Spleen (tissue), 7 donors: ENCODE results near the gene CDK14.

Experiments used
- POLR2A ChIP-seq, 3 donors: fragments of 450-650 bp; IDR thresholded peaks; one replicate each; pipeline ENCODE4 v1.5.1; 2017; ENCODE audit warnings: antibody characterized with exemption in 3 of 3, mild to moderate bottlenecking in 1 of 3
- TF ChIP-seq, protein P1 (sequence below), 11 experiments: fragments of 200-600 bp in 7 of 11; fragments of 450-650 bp in 4 of 11; sonication (generic) in 4 of 11; IDR thresholded peaks in 8 of 11; conservative IDR thresholded peaks in 3 of 11; 1 replicate in 7 of 11; 2 replicates in 4 of 11; pipeline versions ENCODE4 v1.4.0 to v1.8.0; 2016 to 2021; ENCODE audit warnings: antibody characterized with exemption in 11 of 11, inconsistent platforms in 4 of 11, mild to moderate bottlenecking in 1 of 11
- donor health status: DM: no; HTN: no; CAD: no; lungs with moderate emphysema.
- donor health status: DM: no; HTN: no; CAD: no.
- donor health status: DM: no; HTN: no; CAD: no.

DNA sequence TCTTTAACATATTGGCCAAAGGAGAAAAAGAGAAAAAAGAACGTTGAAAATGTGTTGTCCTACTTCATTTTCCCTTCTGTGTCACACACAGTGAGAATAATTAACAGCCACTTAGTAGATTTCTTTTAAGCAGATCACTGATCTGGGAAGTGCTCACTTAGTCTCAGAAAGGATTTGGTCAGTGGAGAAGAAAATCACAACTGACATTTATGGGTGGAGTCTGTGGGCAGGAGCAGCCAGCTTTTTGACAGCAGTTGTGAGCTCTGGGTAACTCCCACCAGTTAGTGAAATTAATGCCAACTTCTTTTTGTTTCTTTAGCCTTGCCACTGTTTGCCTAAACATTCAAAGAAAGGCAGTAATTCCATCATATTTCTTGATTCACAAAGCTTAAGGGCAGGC lies 49.7 kb downstream of the CDK14 start:
- TF ChIP-seq, protein P1, sequence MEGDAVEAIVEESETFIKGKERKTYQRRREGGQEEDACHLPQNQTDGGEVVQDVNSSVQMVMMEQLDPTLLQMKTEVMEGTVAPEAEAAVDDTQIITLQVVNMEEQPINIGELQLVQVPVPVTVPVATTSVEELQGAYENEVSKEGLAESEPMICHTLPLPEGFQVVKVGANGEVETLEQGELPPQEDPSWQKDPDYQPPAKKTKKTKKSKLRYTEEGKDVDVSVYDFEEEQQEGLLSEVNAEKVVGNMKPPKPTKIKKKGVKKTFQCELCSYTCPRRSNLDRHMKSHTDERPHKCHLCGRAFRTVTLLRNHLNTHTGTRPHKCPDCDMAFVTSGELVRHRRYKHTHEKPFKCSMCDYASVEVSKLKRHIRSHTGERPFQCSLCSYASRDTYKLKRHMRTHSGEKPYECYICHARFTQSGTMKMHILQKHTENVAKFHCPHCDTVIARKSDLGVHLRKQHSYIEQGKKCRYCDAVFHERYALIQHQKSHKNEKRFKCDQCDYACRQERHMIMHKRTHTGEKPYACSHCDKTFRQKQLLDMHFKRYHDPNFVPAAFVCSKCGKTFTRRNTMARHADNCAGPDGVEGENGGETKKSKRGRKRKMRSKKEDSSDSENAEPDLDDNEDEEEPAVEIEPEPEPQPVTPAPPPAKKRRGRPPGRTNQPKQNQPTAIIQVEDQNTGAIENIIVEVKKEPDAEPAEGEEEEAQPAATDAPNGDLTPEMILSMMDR (IDR thresholded peaks at IDR 0.05 in 8 of 11, conservative IDR thresholded peaks at IDR 0.05 in 3 of 11): no peak
- no peak for TF ChIP-seq POLR2A (IDR thresholded peaks at IDR 0.05)
